DOHH2 (cell line): ENCODE results near the gene KRTAP1-3.

Experiments
- H3F3A ChIP-seq: fragments of 200-600 bp; sonication (generic), shearing (Covaris generic); 2 replicates; pipeline ENCODE4 v1.6.0; 2016; ENCODE audit warnings: antibody characterized with exemption, mild to moderate bottlenecking; ENCODE audit not compliant: control insufficient read depth, insufficient read depth
- H3K27ac ChIP-seq: fragments of 200-600 bp; sonication (generic); 2 replicates; pipeline ENCODE4 v1.5.1; 2014; ENCODE audit warnings: low read depth, mild to moderate bottlenecking, low read length, moderate library complexity
- H3K27me3 ChIP-seq: fragments of 200-600 bp; sonication (generic); 2 replicates; pipeline ENCODE4 v1.6.1; 2014; ENCODE audit warnings: mild to moderate bottlenecking, low read length, mixed read lengths; ENCODE audit not compliant: control insufficient read depth
- H3K36me3 ChIP-seq: fragments of 200-600 bp; sonication (generic); 2 replicates; pipeline ENCODE4 v1.6.1; 2014; ENCODE audit warnings: mild to moderate bottlenecking, low read length, moderate library complexity, mixed read lengths; ENCODE audit not compliant: control insufficient read depth
- H3K4me1 ChIP-seq: fragments of 200-600 bp; sonication (generic); 2 replicates; pipeline ENCODE4 v1.6.1; 2014; ENCODE audit warnings: mild to moderate bottlenecking, low read length, mixed read lengths; ENCODE audit not compliant: control insufficient read depth
- H3K4me2 ChIP-seq: fragments of 200-600 bp; sonication (generic); 2 replicates; pipeline ENCODE4 v1.6.0; 2014; ENCODE audit warnings: mild to moderate bottlenecking, low read length, moderate library complexity
- H3K4me3 ChIP-seq: fragments of 200-600 bp; sonication (generic); 2 replicates; pipeline ENCODE4 v1.5.1; 2014; ENCODE audit warnings: mild to moderate bottlenecking, low read length, mixed read lengths
- H3K79me2 ChIP-seq: fragments of 200-600 bp; sonication (generic); 2 replicates; pipeline ENCODE4 v1.6.1; 2014; ENCODE audit warnings: mild to moderate bottlenecking, low read length, mixed read lengths; ENCODE audit not compliant: control insufficient read depth
- H3K9me2 ChIP-seq: fragments of 200-600 bp; sonication (generic); replicated peaks from 2 replicates; pipeline ENCODE4 v1.6.1; 2014; ENCODE audit warnings: mild to moderate bottlenecking, low read length, mixed read lengths; ENCODE audit not compliant: control insufficient read depth
- H3K9me3 ChIP-seq: fragments of 200-600 bp; sonication (generic); 2 replicates; pipeline ENCODE4 v1.6.1; 2014; ENCODE audit warnings: antibody characterized with exemption, low read length, mixed read lengths; ENCODE audit not compliant: control insufficient read depth, insufficient read depth
- H4K20me1 ChIP-seq: fragments of 200-600 bp; sonication (generic); 2 replicates; pipeline ENCODE4 v1.6.0; 2014; ENCODE audit warnings: low read depth, mild to moderate bottlenecking, antibody characterized with exemption, low read length, moderate library complexity; ENCODE audit not compliant: control insufficient read depth, insufficient read depth
- EZH2phosphoT487 ChIP-seq: fragments of 200-600 bp; sonication (generic); IDR thresholded peaks from 2 replicates; pipeline ENCODE4 v1.6.1; 2017; ENCODE audit warnings: borderline replicate concordance, mild to moderate bottlenecking, antibody characterized with exemption, low read length, moderate library complexity, mixed read lengths
- TF ChIP-seq, protein P1 (sequence below): fragments of 200-600 bp; sonication (generic); IDR thresholded peaks from one replicate; pipeline ENCODE4 v1.5.1; 2014; ENCODE audit warnings: antibody characterized with exemption, mild to moderate bottlenecking, low read depth, low read length; ENCODE audit not compliant: poor library complexity, severe bottlenecking

The KRTAP1-3 gene

DNA sequence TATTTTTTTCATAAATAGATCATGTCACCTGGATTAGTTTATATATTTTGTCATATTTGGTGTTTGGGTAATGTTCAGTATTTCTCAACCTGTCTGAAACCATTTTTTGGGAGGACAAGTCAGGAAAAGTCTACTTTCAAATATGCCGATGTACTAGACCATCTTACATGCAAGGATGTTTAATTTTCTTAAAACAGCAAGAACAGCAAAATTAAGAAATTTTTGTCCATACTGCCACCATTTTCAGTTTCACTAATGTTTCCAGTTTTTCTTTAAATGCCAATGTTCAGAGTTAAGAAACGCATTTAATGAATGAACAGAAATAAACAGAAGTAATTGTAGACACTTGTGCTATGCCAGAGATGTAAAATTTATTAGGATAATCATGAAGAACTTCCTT lies 41.6 kb downstream of the KRTAP1-3 start:
- Histone ChIP-seq H3K4me2 (no peak overlapping the region), H3K9me2 (no peaks in the 10 kb centered on the region), H3K4me3 (no peak overlapping the region), H3F3A (no peaks in the 10 kb centered on the region), H3K27ac (no peak overlapping the region), H4K20me1 (no peaks in the 10 kb centered on the region), H3K79me2 (no peaks in the 10 kb centered on the region), H3K36me3 (no peaks in the 10 kb centered on the region), H3K4me1 (no peaks in the 10 kb centered on the region), H3K27me3 (peaks cover 25% of the 10 kb centered on the region), H3K9me3 (no peaks in the 10 kb centered on the region)
- TF ChIP-seq, protein P1, sequence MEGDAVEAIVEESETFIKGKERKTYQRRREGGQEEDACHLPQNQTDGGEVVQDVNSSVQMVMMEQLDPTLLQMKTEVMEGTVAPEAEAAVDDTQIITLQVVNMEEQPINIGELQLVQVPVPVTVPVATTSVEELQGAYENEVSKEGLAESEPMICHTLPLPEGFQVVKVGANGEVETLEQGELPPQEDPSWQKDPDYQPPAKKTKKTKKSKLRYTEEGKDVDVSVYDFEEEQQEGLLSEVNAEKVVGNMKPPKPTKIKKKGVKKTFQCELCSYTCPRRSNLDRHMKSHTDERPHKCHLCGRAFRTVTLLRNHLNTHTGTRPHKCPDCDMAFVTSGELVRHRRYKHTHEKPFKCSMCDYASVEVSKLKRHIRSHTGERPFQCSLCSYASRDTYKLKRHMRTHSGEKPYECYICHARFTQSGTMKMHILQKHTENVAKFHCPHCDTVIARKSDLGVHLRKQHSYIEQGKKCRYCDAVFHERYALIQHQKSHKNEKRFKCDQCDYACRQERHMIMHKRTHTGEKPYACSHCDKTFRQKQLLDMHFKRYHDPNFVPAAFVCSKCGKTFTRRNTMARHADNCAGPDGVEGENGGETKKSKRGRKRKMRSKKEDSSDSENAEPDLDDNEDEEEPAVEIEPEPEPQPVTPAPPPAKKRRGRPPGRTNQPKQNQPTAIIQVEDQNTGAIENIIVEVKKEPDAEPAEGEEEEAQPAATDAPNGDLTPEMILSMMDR = no peak
- TF ChIP-seq EZH2phosphoT487 = no peak

DNA sequence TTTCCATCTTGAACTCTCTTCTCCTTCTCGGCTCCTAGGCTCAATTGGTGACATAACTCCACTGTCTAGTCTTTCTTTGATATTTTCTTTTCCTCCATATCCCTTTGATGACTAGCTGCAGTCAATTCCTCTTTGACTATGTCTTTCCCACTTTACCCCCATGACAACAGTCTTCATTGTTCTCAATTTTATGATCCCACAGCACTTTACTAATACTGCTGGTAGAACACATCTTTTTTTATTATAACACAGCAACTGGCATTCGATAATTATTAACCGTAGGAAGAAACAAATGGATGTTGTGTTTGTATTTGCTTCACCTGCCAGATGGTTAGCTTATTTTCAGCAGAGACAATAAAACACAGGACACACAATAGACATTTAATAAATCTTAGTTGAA lies 42.0 kb downstream of the KRTAP1-3 start:
- no peaks in the 10 kb centered on the region for H3K36me3 ChIP-seq
- H3K9me2 ChIP-seq = no peaks in the 10 kb centered on the region
- no peaks in the 10 kb centered on the region for H3K9me3 ChIP-seq
- peaks cover 23% of the 10 kb centered on the region for H3K27me3 ChIP-seq
- no peak overlapping the region for H3K27ac ChIP-seq
- no peaks in the 10 kb centered on the region for H3K79me2 ChIP-seq
- no peaks in the 10 kb centered on the region for H3F3A ChIP-seq
- H3K4me2 ChIP-seq = no peak overlapping the region
- H4K20me1 ChIP-seq = no peaks in the 10 kb centered on the region
- TF ChIP-seq EZH2phosphoT487 = no peak
- TF ChIP-seq, protein P1 = no peak
- H3K4me1 ChIP-seq = no peaks in the 10 kb centered on the region
- H3K4me3 ChIP-seq = no peak overlapping the region

GRCh38 chr17:40986920-40987319 lies 47.8 kb downstream of the KRTAP1-3 start:
- TF ChIP-seq EZH2phosphoT487 = no peak
- TF ChIP-seq, protein P1 = no peak
- Histone ChIP-seq H4K20me1 (no peaks in the 10 kb centered on the region), H3K4me1 (no peaks in the 10 kb centered on the region), H3K4me2 (no peak overlapping the region), H3K9me2 (no peaks in the 10 kb centered on the region), H3K36me3 (no peaks in the 10 kb centered on the region), H3K27me3 (peaks cover 6% of the 10 kb centered on the region; the same call in 1 of the 2 replicates), H3F3A (no peaks in the 10 kb centered on the region), H3K79me2 (no peaks in the 10 kb centered on the region), H3K4me3 (no peak overlapping the region), H3K27ac (no peak overlapping the region), H3K9me3 (no peaks in the 10 kb centered on the region)

DNA sequence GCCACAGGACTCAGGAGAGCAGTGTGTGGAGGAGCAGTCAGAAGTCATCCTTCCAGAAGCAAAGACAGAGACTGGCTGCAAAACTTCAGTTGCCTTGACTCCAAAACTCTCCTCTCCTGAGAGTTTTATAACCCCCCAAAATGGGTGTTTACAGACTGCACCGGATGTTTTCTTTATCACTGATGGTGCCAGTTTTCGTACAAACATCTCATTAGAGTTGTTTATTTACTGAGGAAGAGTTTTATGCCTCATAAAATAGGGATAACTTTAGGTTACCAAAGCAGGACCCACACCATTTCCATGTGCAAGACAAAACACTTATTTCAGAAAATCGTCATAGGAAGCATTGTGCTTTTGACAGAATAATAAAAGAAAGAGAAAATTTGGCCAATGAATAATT lies 50.4 kb downstream of the KRTAP1-3 start, which contains the start of gene KRT40:
Gene KRT40, minus strand, starts transcription at position 101 of the 400 bp plus-strand sequence. Its CDS starts 53 bp downstream, at position 48.
- H3K36me3 ChIP-seq = no peaks in the 10 kb centered on the region
- no peak for TF ChIP-seq EZH2phosphoT487
- TF ChIP-seq, protein P1 = no peak
- H3K9me3 ChIP-seq = no peaks in the 10 kb centered on the region

More for the DNA sequence above, 50.4 kb downstream of the KRTAP1-3 start, which contains the start of gene KRT40:
- no peaks in the 10 kb centered on the region for H3F3A ChIP-seq
- no peak within 1 kb of the TSS for H3K27ac ChIP-seq
- no peak within 1 kb of the TSS for H3K4me2 ChIP-seq
- H3K79me2 ChIP-seq = no peaks in the 10 kb centered on the region
- H3K9me2 ChIP-seq = no peaks in the 10 kb centered on the region
- no peaks in the 10 kb centered on the region for H4K20me1 ChIP-seq
- H3K4me1 ChIP-seq = no peaks in the 10 kb centered on the region
- no peak within 1 kb of the TSS for H3K4me3 ChIP-seq
- H3K27me3 ChIP-seq = peaks cover 3% of the 10 kb centered on the region
